Loucy (cell line): ENCODE measurements around the gene FAM168A.

Experiments
- H2AFZ ChIP-seq: fragments of 200-600 bp; sonication (generic); 2 replicates; pipeline ENCODE4 v1.6.0; 2016; ENCODE audit warnings: antibody characterized with exemption, mild to moderate bottlenecking, low read length, moderate library complexity
- H3F3A ChIP-seq: fragments of 200-600 bp; 2 replicates; pipeline ENCODE4 v1.6.0; 2016; ENCODE audit warnings: antibody characterized with exemption, low read depth, mild to moderate bottlenecking
- H3K27me3 ChIP-seq: fragments of 200-600 bp; sonication (generic); 2 replicates; pipeline ENCODE4 v1.6.1; 2014; ENCODE audit warnings: low read length, mild to moderate bottlenecking; ENCODE audit not compliant: insufficient read depth, poor library complexity, severe bottlenecking
- H3K36me3 ChIP-seq: fragments of 200-600 bp; sonication (generic); 2 replicates; pipeline ENCODE4 v1.6.1; 2016; ENCODE audit warnings: low read length; ENCODE audit not compliant: insufficient read depth
- H3K4me1 ChIP-seq: fragments of 200-600 bp; sonication (generic); 2 replicates; pipeline ENCODE4 v1.5.1; 2014; ENCODE audit warnings: low read length, mild to moderate bottlenecking; ENCODE audit not compliant: insufficient read depth, poor library complexity, severe bottlenecking
- H3K4me2 ChIP-seq: fragments of 200-600 bp; sonication (generic); 2 replicates; pipeline ENCODE4 v1.6.0; 2014; ENCODE audit warnings: antibody characterized with exemption, low read length, low read depth, mild to moderate bottlenecking; ENCODE audit not compliant: poor library complexity, severe bottlenecking
- H3K4me3 ChIP-seq: fragments of 200-600 bp; sonication (generic); 2 replicates; pipeline ENCODE4 v1.5.1; 2014; ENCODE audit warnings: low read length, mild to moderate bottlenecking, mixed read lengths; ENCODE audit not compliant: poor library complexity, severe bottlenecking
- H3K79me2 ChIP-seq: fragments of 200-600 bp; sonication (generic); 2 replicates; pipeline ENCODE4 v1.6.1; 2014; ENCODE audit warnings: low read length; ENCODE audit not compliant: insufficient read depth
- H3K9ac ChIP-seq: fragments of 200-600 bp; sonication (generic); 2 replicates; pipeline ENCODE4 v1.6.0; 2014; ENCODE audit warnings: mild to moderate bottlenecking, low read depth, low read length, moderate library complexity; ENCODE audit not compliant: poor library complexity, severe bottlenecking
- H3K9me2 ChIP-seq: fragments of 200-600 bp; sonication (generic); replicated peaks from 2 replicates; pipeline ENCODE4 v1.6.1; 2016; ENCODE audit warnings: low read depth, low read length, mixed read lengths
- H3K9me3 ChIP-seq: fragments of 200-600 bp; sonication (generic); 2 replicates; pipeline ENCODE4 v1.6.1; 2014; ENCODE audit warnings: mild to moderate bottlenecking, antibody characterized with exemption, low read length, low read depth; ENCODE audit not compliant: insufficient read depth
- H4K20me1 ChIP-seq: fragments of 200-600 bp; sonication (generic); 2 replicates; pipeline ENCODE4 v1.6.0; 2014; ENCODE audit warnings: antibody characterized with exemption, low read length, mild to moderate bottlenecking; ENCODE audit not compliant: insufficient read depth, poor library complexity, severe bottlenecking
- CTCF ChIP-seq: fragments of 200-600 bp; sonication (generic); conservative IDR thresholded peaks from 2 replicates; pipeline ENCODE4 v1.5.1; 2014; ENCODE audit warnings: mild to moderate bottlenecking, antibody characterized with exemption, low read length
- EZH2phosphoT487 ChIP-seq: fragments of 200-600 bp; IDR thresholded peaks from 2 replicates; pipeline ENCODE4 v1.6.1; 2018; ENCODE audit warnings: antibody characterized with exemption, mild to moderate bottlenecking, moderate library complexity, borderline replicate concordance

FAM168A gene

GRCh38 chr11:73586791-73587190, 11.1 kb downstream of the FAM168A start:
- no peak for TF ChIP-seq CTCF
- TF ChIP-seq EZH2phosphoT487 = no peak
- H3K9ac ChIP-seq = no peak overlapping the region
- H3K9me3 ChIP-seq = no peaks in the 10 kb centered on the region
- H3K27me3 ChIP-seq = no peaks in the 10 kb centered on the region
- H4K20me1 ChIP-seq = peaks cover 17% of the 10 kb centered on the region
- H3K4me3 ChIP-seq = no peak overlapping the region
- H3K4me2 ChIP-seq = peak overlapping the region; percentile 1
- no peak overlapping the region for H2AFZ ChIP-seq
- no peaks in the 10 kb centered on the region for H3F3A ChIP-seq
- peaks cover 34% of the 10 kb centered on the region for H3K4me1 ChIP-seq
- H3K79me2 ChIP-seq = peaks cover 97% of the 10 kb centered on the region
- 0 out of 2 replicates have a peak, but pooled peaks cover 5% of the 10 kb centered on the region for H3K36me3 ChIP-seq
- no peaks in the 10 kb centered on the region for H3K9me2 ChIP-seq

- peaks cover 17% of the 10 kb centered on the region for H4K20me1 ChIP-seq
- H3K79me2 ChIP-seq = peaks cover 97% of the 10 kb centered on the region
- 0 out of 2 replicates have a peak, but pooled peaks cover 5% of the 10 kb centered on the region for H3K36me3 ChIP-seq
- H3K9me3 ChIP-seq = no peaks in the 10 kb centered on the region
- no peak overlapping the region for H3K4me3 ChIP-seq
- H3K4me2 ChIP-seq = peak overlapping the region; percentile 1
- no peak overlapping the region for H2AFZ ChIP-seq
- no peak overlapping the region for H3K9ac ChIP-seq
- H3K4me1 ChIP-seq = peaks cover 26% of the 10 kb centered on the region
- H3F3A ChIP-seq = no peaks in the 10 kb centered on the region
- H3K27me3 ChIP-seq = no peaks in the 10 kb centered on the region
- H3K9me2 ChIP-seq = no peaks in the 10 kb centered on the region
- no peak for TF ChIP-seq EZH2phosphoT487
- no peak for TF ChIP-seq CTCF
These were observed 11.9 kb downstream of the FAM168A start for GRCh38 chr11:73585834-73586575.

GRCh38 chr11:73584831-73585230, 13.1 kb downstream of the FAM168A start:
- H3K9me3 ChIP-seq = no peaks in the 10 kb centered on the region
- H3K79me2 ChIP-seq = peaks cover 92% of the 10 kb centered on the region
- H2AFZ ChIP-seq = no peak overlapping the region
- TF ChIP-seq CTCF (no peak), EZH2phosphoT487 (no peak)
- H3K4me1 ChIP-seq = peaks cover 23% of the 10 kb centered on the region
- 0 out of 2 replicates have a peak, but pooled peaks cover 7% of the 10 kb centered on the region for H3K36me3 ChIP-seq
- no peaks in the 10 kb centered on the region for H3F3A ChIP-seq
- H3K27me3 ChIP-seq = no peaks in the 10 kb centered on the region
- no peak overlapping the region for H3K4me2 ChIP-seq
- no peaks in the 10 kb centered on the region for H3K9me2 ChIP-seq
- no peak overlapping the region for H3K4me3 ChIP-seq
- peaks cover 17% of the 10 kb centered on the region for H4K20me1 ChIP-seq
- no peak overlapping the region for H3K9ac ChIP-seq
